Mucosa of stomach (tissue), 1 donor: ENCODE results near the gene FOXD4L1.
"Not testable (repeated sequence)": the region's sequence is repeated elsewhere in the genome, so short reads cannot be mapped to it uniquely, and the experiment has no call there.

Experiments
- H3K27me3 ChIP-seq: one replicate; pipeline ENCODE4 v1.7.0; 2013; ENCODE audit warnings: mild to moderate bottlenecking, low read length; ENCODE audit not compliant: control insufficient read depth, insufficient read depth
- H3K36me3 ChIP-seq: one replicate; pipeline ENCODE4 v1.7.0; 2013; ENCODE audit warnings: low read length; ENCODE audit not compliant: control insufficient read depth, insufficient read depth
- H3K4me1 ChIP-seq: one replicate; pipeline ENCODE4 v1.7.0; 2013; ENCODE audit warnings: mild to moderate bottlenecking, low read length; ENCODE audit not compliant: control insufficient read depth, insufficient read depth
- H3K4me3 ChIP-seq: one replicate; pipeline ENCODE4 v1.7.0; 2013; ENCODE audit warnings: low read length
- H3K9ac ChIP-seq: one replicate; pipeline ENCODE4 v1.7.0; 2013; ENCODE audit warnings: mild to moderate bottlenecking, low read length, moderate library complexity
- H3K9me3 ChIP-seq: one replicate; pipeline ENCODE4 v1.7.0; 2013; ENCODE audit warnings: mild to moderate bottlenecking, low read length, moderate library complexity; ENCODE audit not compliant: control insufficient read depth
- donor health status: Pancreatic carcinoma.

Gene FOXD4L1

DNA sequence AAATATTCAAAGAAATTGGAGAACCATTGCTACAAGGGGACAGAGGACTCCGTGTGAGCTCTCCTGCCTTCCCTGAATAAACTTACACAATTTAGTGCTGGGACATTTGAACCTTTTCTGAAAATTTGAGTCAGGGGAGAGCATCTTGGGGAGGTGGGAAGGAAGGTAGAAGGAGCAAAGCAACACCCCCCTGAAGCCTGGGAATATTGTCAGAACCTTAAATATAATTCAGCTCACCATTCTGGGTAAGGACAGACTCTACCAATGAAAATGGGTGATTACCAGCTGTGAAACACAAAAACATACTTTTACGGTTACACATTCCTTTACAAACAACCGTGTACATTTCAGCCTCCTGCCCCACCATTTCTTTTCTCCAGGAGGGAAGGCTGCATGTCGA, at the start of gene FOXD4L1:
FOXD4L1 (plus strand) TSS at position 301 of the 400 bp plus-strand sequence. CDS start 592 bp downstream, outside the sequence.
- not testable (repeated sequence) for H3K9ac ChIP-seq, H3K36me3 ChIP-seq, H3K9me3 ChIP-seq, H3K4me3 ChIP-seq, H3K4me1 ChIP-seq
- H3K27me3 ChIP-seq, result peaks cover 22% of the 10 kb centered on the region

DNA sequence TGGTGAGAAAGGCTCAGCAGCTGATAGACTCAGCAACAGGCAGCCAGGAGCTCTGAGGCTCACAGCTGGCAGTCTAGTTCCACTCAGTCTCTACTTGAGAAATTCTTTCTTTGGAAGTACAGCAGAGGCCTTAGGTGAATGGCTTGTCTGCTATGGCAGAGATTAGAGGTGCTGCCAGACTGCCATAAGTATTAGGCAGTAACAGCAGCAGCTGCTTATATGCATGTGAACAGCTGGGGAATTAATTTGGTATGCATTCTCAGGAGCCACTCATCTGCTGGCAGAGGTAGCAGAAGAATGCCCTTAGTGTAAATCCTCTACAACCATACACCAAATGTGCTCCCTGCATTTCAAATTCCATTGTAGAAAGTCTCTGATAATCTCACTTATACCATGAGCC, 32.7 kb upstream of the FOXD4L1 start:
- not testable (repeated sequence) for H3K9ac ChIP-seq

DNA sequence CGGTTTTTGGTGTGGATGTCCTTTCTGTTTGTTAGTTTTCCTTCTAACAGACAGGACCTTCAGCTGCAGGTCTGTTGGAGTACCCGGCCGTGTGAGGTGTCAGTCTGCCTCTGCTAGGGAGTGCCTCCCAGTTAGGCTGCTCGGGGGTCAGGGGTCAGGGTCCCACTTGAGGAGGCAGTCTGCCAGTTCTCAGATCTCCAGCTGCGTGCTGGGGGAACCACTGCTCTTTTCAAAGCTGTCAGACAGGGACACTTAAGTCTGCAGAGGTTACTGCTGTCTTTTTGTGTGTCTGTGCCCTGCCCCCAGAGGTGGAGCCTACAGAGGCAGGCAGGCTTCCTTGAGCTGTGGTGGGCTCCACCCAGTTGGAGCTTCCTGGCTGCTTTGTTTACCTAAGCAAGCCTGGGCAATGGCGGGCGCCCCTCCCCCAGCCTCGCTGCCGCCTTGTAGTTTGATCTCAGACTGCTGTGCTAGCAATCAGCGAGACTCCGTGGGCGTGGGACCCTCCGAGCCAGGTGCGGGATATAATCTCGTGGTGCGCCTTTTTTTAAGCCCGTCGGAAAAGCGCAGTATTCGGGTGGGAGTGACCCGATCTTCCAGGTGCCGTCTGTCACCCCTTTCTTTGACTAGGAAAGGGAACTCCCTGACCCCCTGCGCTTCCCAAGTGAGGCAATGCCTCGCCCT, 21.6 kb upstream of the FOXD4L1 start:
- H3K36me3 ChIP-seq, H3K9ac ChIP-seq, H3K9me3 ChIP-seq, H3K4me3 ChIP-seq, H3K4me1 ChIP-seq, H3K27me3 ChIP-seq: not testable (repeated sequence)

More for the DNA sequence above, 32.7 kb upstream of the FOXD4L1 start:
- H3K27me3 ChIP-seq, H3K9me3 ChIP-seq, H3K4me3 ChIP-seq, H3K36me3 ChIP-seq, H3K4me1 ChIP-seq: not testable (repeated sequence)

DNA sequence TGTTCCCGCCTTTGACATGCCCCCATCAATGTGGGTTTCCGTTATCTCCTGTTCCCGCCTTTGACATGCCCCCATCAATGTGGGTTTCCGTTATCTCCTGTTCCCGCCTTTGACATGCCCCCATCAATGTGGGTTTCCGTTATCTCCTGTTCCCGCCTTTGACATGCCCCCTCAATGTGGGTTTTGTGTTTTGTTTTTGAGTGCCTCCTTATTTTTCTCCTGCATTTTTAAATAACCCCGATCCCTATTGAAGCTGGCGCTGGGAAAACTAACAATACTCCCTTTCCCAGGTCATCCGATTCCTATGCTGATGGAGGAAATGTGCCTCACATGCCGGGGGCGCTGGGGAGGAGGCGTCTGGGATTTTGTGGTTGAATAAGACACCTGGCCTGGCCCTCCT, 1.9 kb upstream of the FOXD4L1 start:
- not testable (repeated sequence) for H3K9ac ChIP-seq, H3K9me3 ChIP-seq, H3K4me3 ChIP-seq, H3K4me1 ChIP-seq, H3K27me3 ChIP-seq, H3K36me3 ChIP-seq

DNA sequence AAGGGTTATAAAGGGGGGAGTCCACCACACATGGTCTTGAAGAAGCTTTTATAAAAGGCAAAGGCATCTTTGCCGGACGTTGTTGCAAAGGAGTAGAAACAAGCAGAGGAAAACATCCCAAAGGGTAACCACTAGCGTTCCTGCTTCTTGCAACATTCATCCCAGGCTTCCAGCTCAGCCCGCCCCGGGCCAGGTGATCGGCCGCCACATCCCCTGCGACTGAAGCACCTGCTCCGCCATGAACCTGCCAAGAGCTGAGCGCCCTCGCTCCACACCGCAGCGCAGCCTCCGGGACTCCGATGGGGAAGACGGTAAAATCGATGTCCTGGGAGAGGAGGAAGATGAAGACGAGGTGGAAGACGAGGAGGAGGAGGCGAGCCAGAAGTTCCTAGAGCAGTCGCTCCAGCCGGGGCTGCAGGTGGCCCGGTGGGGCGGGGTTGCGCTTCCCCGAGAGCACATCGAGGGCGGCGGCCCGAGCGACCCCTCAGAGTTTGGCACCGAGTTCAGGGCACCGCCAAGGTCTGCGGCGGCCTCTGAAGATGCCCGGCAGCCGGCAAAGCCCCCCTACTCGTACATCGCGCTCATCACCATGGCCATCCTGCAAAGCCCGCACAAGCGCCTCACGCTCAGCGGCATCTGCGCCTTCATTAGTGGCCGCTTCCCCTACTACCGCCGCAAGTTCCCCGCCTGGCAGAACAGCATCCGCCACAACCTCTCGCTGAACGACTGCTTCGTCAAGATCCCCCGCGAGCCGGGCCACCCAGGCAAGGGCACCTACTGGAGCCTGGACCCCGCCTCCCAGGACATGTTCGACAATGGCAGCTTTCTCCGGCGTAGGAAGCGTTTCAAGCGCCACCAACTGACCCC, 787 bp downstream of the FOXD4L1 start:
- H3K4me1 ChIP-seq, H3K4me3 ChIP-seq: not testable (repeated sequence)
- peaks cover 31% of the 10 kb centered on the region for H3K27me3 ChIP-seq

DNA sequence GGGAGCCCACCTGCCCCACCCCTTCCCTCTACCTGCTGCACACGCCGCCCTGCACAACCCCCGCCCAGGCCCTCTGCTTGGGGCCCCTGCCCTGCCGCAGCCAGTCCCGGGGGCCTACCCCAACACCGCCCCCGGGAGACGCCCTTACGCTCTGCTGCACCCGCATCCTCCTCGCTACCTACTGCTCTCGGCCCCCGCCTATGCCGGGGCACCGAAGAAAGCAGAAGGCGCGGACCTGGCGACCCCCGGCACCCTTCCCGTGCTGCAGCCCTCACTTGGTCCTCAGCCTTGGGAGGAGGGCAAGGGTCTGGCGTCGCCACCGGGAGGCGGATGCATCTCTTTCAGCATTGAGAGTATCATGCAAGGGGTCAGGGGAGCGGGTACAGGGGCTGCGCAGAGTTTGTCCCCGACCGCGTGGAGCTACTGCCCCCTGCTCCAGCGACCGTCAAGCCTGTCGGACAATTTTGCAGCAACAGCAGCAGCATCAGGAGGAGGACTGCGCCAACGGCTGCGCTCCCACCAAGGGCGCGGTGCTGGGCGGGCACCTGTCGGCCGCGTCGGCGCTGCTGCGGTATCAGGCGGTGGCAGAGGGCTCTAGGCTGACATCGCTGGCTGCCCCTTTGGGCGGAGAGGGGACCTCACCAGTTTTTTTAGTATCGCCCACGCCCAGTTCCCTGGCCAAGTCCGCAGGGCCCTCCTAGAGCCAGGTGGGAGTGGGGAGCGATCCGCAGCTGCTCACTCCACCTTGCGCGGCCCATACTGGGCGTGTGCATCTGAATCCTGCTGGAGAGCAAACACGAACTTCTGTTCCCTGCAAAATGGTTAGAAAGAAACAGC, 1.6 kb downstream of the FOXD4L1 start:
- not testable (repeated sequence) for H3K36me3 ChIP-seq, H3K4me3 ChIP-seq, H3K9me3 ChIP-seq, H3K9ac ChIP-seq, H3K4me1 ChIP-seq
- H3K27me3 ChIP-seq, result peaks cover 33% of the 10 kb centered on the region

More for the DNA sequence above, 787 bp downstream of the FOXD4L1 start:
- not testable (repeated sequence) for H3K36me3 ChIP-seq, H3K9me3 ChIP-seq, H3K9ac ChIP-seq

DNA sequence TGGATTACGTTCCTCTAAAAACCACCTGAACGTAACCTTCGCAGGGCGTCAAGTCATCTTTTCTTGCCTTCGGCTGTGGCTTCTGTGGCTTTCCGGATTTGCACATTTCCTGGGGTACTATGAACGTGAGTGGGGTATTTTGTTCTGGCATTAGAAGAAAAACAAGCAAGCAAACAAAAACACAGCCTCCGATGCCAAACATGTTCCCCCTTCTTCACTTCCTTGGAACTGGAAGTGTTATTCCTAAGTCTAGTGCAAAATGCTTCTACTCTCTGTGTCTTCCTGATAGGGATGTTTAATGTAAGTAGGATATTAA, 2.2 kb downstream of the FOXD4L1 start:
- not testable (repeated sequence) for H3K9me3 ChIP-seq, H3K36me3 ChIP-seq, H3K9ac ChIP-seq, H3K4me3 ChIP-seq, H3K4me1 ChIP-seq
- H3K27me3 ChIP-seq, result peaks cover 33% of the 10 kb centered on the region

DNA sequence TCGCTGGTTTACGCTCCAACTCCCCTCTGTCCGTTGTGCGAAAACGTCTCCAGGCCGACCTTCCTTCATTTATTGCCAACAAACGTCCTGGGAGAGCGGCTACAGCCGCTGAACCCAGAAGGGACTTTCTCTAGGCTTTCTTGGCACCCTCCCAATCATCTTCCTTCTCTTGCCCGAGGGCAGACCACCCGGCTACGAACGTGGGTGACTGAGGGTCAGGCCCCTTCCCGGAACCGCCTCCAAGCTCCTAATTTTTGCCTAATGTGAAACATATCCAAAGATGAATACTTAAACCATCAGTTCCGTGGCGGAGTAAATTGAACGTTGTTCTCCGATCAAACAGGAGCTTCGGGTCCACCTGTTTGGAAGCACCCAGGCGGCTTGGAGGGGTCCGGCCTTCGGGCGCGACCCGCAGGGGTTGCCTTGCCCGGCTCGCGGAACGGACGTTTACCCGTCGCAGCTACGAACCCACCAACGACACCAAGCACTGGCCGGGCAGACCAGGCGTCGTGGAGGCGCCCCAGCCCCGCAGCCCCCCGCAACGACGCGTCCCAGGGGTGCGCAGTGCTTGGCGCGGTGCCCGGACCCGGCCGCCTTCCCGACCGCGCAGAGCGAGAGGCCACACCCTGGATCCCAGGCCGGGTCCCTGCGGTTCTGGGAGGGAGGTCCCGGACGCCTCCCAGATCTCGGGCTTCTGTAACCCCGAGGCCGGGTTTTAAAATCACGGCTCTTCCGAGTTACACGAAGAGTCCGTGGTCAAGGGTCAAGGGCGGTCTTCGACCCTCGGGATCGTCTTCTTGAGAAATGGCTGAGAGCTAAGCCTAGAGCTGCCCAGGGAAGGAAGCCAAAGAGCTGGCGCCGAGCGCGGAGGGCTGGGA, 4.0 kb downstream of the FOXD4L1 start:
- not testable (repeated sequence) for H3K4me1 ChIP-seq, H3K9me3 ChIP-seq, H3K36me3 ChIP-seq, H3K9ac ChIP-seq
- Histone ChIP-seq H3K4me3 (peak overlapping the region; percentile 8), H3K27me3 (peaks cover 33% of the 10 kb centered on the region)

DNA sequence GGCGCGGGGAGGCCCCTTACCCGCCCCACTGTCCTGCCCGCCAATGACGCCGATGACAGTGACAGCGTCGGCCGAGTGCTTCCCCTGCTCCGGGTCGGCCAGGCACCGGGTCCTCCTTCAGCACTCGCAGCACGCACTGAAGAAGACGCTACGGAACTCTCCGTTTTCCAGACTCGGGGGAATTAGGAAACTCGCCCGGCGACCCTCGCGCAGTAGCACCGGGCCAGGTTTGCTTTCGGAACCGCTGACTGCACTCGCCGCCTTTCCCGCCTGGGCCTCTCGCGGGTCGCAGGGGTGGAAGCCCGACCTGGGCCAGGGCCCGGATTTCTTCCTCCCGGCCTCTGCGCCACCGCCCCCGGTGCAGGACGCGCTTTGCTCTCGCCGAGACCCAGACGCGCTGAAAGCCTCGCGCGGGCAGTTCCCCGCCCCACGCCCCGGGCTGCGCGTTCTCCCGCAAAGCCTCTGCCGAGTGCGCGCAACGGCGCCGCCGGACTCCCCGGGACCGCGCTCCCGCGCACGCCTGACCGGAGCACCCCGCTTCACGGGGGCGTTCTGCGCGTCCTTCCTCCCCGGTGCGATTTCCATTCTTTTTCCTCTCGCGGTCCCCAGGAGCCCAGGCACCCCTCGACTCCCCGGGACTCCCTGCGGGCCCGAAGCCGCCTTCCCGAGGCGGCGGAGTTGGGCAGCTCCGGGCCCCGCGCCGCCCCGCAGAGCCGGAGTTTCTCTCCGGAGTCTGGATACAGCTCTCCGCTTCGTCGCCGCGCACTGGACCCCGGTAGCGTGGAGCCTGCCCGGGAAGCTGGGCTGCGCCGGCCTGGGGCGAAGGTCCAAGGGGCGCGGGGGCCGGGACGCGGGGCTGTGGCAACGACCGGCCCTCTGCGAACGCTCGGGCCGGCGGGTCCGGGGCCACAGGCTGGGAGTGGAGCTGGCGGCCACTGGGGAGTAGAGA, 4.9 kb downstream of the FOXD4L1 start:
- H3K36me3 ChIP-seq, H3K4me1 ChIP-seq, H3K9ac ChIP-seq, H3K9me3 ChIP-seq: not testable (repeated sequence)
- H3K27me3 ChIP-seq, result peaks cover 33% of the 10 kb centered on the region
- peak overlapping the region; percentile 8 for H3K4me3 ChIP-seq

DNA sequence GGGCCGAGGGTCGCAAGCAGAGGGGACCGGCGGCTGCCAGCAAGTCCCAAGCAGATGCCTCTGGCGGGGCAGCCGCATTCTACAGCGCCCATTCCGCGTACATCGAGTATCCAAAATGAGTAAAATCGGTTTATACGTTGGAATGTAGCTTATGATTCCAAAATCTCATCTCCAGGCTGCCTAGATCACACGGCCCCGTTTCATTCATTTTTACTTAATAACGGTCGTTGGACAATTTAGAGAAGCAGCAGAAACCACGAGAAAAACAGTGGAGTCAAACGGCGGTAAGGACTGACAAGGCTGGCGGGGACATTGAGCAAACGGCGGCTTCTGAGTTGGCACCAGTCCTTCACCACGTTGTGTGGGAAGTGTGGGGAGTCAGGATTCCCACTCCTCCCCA, 5.6 kb downstream of the FOXD4L1 start:
- H3K4me3 ChIP-seq, H3K4me1 ChIP-seq, H3K9ac ChIP-seq, H3K9me3 ChIP-seq, H3K36me3 ChIP-seq: not testable (repeated sequence)
- H3K27me3 ChIP-seq, result peaks cover 33% of the 10 kb centered on the region
